ENCODE data around the gene MEAF6.

Gene MEAF6

GRCh38 chr1:37558411-37558810, 43.8 kb upstream of the MEAF6 start:
- H3K4me3 ChIP-seq (ENCODE audit: low read depth, low read length) = no peak overlapping the region
- DNase-seq (ENCODE audit: low read depth) = no peak
- no peak for TF ChIP-seq CTCF (IDR thresholded peaks at IDR 0.05; ENCODE audit: insufficient read depth, low read depth, low read length, missing control alignments)

- no peak for TF ChIP-seq CTCF (IDR thresholded peaks at IDR 0.05; ENCODE audit: insufficient read depth, low read depth, low read length, missing control alignments)
- no peak overlapping the region for H3K4me3 ChIP-seq (ENCODE audit: low read depth, low read length)
- DNase-seq (ENCODE audit: low read depth) = no peak
Observed at GRCh38 chr1:37557402-37557801, 42.8 kb upstream of the MEAF6 start.

GRCh38 chr1:37556712-37557196, 42.2 kb upstream of the MEAF6 start, which contains the start of gene DNALI1:
Gene DNALI1, plus strand, starts transcription at chr1:37556940. Its CDS starts 55 bp downstream, at chr1:37556995.
- DNase-seq (ENCODE audit: low read depth) = peak; percentile 61
- TF ChIP-seq CTCF (IDR thresholded peaks at IDR 0.05; ENCODE audit: insufficient read depth, low read depth, low read length, missing control alignments) = no peak
- H3K4me3 ChIP-seq (ENCODE audit: low read depth, low read length) = no peak within 1 kb of the TSS

- DNase-seq (ENCODE audit: low read depth) = peak; percentile 93
- TF ChIP-seq CTCF (IDR thresholded peaks at IDR 0.05; ENCODE audit: insufficient read depth, low read depth, low read length, missing control alignments) = no peak
- H3K4me3 ChIP-seq (ENCODE audit: low read depth, low read length) = peak within 1 kb of the TSS; percentile 75
Observed at GRCh38 chr1:37553927-37554808, 39.6 kb upstream of the MEAF6 start, which contains the start of gene SNIP1. Gene SNIP1, minus strand, starts transcription at chr1:37554293. Its CDS starts 64 bp downstream, at chr1:37554229.

- no peak for TF ChIP-seq CTCF (IDR thresholded peaks at IDR 0.05; ENCODE audit: insufficient read depth, low read depth, low read length, missing control alignments)
- DNase-seq (ENCODE audit: low read depth) = no peak
- peak overlapping the region; percentile 75 for H3K4me3 ChIP-seq (ENCODE audit: low read depth, low read length)
Observed at GRCh38 chr1:37553598-37553926, 39.0 kb upstream of the MEAF6 start.

- no peak for DNase-seq (ENCODE audit: low read depth)
- H3K4me3 ChIP-seq (ENCODE audit: low read depth, low read length) = no peak overlapping the region
- TF ChIP-seq CTCF (IDR thresholded peaks at IDR 0.05; ENCODE audit: insufficient read depth, low read depth, low read length, missing control alignments) = no peak
Observed at GRCh38 chr1:37549341-37549740, 34.8 kb upstream of the MEAF6 start.

All from GM12865 (cell line).